ENCODE measurements around the gene FAM174B.
"Not testable (repeated sequence)": the region's sequence is repeated elsewhere in the genome, so short reads cannot be mapped to it uniquely, and the experiment has no call there.

FAM174B gene

DNA sequence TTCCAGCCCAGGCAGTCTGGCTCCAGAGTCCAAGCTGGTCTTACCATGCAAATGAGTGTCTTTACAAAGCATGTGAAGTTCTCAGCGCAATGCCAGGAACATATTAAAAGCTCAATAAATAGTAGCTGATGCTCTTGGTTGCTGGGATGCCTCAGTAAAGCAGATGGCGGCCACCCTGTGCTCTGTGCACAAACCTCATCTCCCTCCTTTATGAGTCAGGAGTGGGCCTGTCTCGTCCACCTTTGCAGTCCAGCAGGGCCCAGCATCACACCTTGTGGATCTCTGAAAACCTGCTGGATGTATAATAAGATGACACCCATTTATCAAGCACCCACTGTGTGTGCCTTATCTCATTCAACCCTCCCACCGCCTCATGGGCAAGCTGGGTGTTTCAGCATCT lies 42.7 kb downstream of the FAM174B start:
- TF ChIP-seq, protein P1, sequence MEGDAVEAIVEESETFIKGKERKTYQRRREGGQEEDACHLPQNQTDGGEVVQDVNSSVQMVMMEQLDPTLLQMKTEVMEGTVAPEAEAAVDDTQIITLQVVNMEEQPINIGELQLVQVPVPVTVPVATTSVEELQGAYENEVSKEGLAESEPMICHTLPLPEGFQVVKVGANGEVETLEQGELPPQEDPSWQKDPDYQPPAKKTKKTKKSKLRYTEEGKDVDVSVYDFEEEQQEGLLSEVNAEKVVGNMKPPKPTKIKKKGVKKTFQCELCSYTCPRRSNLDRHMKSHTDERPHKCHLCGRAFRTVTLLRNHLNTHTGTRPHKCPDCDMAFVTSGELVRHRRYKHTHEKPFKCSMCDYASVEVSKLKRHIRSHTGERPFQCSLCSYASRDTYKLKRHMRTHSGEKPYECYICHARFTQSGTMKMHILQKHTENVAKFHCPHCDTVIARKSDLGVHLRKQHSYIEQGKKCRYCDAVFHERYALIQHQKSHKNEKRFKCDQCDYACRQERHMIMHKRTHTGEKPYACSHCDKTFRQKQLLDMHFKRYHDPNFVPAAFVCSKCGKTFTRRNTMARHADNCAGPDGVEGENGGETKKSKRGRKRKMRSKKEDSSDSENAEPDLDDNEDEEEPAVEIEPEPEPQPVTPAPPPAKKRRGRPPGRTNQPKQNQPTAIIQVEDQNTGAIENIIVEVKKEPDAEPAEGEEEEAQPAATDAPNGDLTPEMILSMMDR (IDR thresholded peaks at IDR 0.05; ENCODE audit: borderline replicate concordance, control extremely low read depth, extremely low read depth, insufficient read depth, missing control alignments): no peak
- DNase-seq (ENCODE audit: low spot score): no peak
- in situ Hi-C loops (cut with MboI; ENCODE audit: low sequenced_read_pairs, unreplicated experiment): loop anchor here (10.0 kb wide), 1 partner anchor 102 kb away; no protein-coding TSS in a partner anchor

DNA sequence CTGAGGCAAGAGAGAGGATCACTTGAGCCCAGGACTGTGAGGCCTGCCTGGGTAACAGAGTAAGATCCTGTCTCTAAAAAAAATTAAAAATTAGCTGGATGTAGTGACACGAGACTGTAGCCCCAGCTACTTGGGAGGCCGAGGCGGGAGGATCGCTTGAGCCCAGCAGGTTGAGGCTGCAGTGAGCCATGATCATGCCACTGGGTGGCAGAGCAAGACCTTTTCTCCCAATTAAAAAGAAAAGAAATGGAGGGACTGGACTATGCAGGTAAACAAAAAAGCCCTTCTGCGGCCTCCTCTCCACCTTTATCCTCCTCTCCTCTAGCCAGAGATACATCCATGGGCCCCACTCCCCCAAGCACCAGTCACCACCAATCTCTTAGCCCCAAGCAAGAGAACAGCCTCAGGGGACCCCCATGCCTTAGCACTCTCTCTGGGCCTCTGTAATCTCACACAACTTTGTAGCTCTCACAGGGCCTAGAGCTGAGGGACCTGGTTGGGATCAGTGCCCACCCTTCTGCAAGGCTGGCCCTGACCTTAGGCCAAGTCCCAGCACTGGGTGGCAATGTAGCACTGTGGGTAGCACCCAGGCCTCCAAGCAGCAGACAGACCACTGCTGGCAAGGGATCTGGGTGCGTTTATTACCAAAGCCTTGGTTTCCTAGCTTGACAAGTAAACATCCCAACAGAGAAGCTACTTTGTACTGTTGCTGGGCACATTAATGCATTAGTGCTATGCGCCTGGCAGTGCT lies 43.4 kb downstream of the FAM174B start:
- TF ChIP-seq, protein P1 (IDR thresholded peaks at IDR 0.05; ENCODE audit: borderline replicate concordance, control extremely low read depth, extremely low read depth, insufficient read depth, missing control alignments): peak; percentile 28
- no peak for DNase-seq (ENCODE audit: low spot score)
- in situ Hi-C loops (cut with MboI; ENCODE audit: low sequenced_read_pairs, unreplicated experiment): loop anchor here (10.0 kb wide), 1 partner anchor 103 kb away; no protein-coding TSS in a partner anchor

DNA sequence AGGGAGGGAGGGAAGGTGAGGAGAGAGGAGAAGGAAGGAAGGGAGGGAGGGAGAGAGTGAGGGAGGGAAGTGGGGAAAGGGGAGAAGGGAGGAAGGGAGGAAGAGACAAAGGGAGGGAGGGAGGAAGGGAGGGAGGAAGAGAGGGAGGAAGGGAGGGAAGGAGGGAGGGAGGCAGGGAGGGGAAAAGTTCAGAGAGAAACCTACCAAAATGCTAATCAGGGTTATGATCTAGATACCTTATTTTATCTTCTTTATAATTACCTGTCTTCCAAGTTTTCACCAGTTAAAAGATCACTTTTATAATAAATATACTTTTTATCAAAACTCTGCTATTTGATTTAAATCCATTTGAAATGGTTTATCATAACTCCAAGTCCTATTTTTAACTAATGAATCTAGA lies 44.4 kb downstream of the FAM174B start:
- in situ Hi-C loops (cut with MboI; ENCODE audit: low sequenced_read_pairs, unreplicated experiment): loop anchor here (10.0 kb wide), 1 partner anchor 104 kb away; no protein-coding TSS in a partner anchor
- TF ChIP-seq, protein P1 (IDR thresholded peaks at IDR 0.05; ENCODE audit: borderline replicate concordance, control extremely low read depth, extremely low read depth, insufficient read depth, missing control alignments): no peak
- no peak for DNase-seq (ENCODE audit: low spot score)

DNA sequence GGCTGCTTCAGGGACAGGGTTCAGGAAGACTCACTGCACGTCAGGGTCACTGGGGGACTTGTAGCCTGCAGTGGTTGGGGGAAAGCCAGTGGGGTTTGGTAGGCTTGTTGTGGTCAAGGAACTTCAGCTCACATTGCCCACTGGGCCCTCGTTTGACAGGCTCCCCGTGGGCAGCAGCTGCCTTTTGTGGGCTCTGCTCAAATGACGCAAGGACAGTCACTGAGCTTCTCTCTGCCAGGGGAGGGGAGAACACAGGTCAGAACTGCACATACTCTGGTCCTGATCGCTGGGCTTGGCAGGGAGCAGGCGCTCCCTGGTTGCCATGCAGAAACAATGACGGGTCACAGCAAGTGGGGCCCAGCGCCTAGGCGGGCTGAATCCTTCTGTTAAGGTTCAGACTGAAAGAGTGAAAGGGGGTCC lies 45.5 kb downstream of the FAM174B start:
- no peak for DNase-seq (ENCODE audit: low spot score)
- in situ Hi-C loops (cut with MboI; ENCODE audit: low sequenced_read_pairs, unreplicated experiment): loop anchor here (10.0 kb wide), 1 partner anchor 105 kb away; no protein-coding TSS in a partner anchor
- TF ChIP-seq, protein P1 (IDR thresholded peaks at IDR 0.05; ENCODE audit: borderline replicate concordance, control extremely low read depth, extremely low read depth, insufficient read depth, missing control alignments): no peak

DNA sequence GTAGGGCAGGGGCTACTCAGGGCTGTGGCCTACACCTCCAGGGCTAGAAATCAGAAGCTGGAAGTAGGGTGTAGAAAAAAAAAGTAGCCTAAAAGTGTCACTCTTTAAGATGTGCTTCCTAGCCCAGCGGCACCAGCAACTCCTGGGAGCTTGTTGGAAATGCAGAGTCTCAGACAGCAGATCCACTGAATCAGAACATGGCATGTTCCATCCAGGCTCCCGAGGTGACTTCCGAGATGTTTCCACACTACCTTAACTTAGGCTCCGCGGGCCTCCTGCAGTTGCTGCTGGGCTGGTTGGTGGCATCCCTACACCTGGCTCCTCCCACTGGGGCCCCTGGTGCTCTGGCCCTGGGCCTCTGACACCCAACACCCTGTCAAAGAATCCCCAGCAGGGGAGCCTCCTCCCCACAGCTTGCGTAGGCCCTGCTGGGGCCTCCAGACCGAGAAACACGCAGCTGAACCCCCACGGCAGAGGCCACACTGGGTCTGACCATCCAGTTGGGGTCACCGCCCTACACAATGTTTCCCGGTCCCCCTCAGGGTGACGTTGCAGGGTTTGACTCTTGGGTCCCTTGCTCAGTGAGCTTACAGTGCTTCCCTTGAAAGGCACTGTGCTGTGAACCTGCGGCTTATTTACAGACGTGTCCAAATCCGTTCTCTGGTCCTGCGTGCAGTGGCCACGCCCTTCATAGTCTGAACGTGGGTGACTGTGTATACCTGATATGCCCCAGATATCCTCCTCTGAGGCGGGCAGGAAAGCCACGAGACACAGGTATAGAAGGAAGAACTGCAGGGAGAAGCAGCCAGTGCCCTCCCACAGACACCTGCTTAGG lies 46.5 kb downstream of the FAM174B start:
- TF ChIP-seq, protein P1 (IDR thresholded peaks at IDR 0.05; ENCODE audit: borderline replicate concordance, control extremely low read depth, extremely low read depth, insufficient read depth, missing control alignments): no peak
- in situ Hi-C loops (cut with MboI; ENCODE audit: low sequenced_read_pairs, unreplicated experiment): no loop called here
- no peak for DNase-seq (ENCODE audit: low spot score)

DNA sequence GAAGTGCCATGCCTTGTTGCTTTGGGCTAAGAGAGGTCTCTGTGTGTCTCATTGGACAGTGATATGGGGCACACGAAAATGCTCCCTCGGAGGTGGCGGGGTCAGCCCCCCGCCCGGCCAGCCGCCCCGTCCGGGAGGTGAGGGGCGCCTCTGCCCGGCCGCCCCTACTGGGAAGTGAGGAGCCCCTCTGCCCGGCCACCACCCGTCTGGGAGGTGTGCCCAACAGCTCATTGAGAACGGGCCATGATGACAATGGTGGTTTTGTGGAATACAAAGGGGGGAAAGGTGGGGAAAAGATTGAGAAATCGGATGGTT lies 48.8 kb downstream of the FAM174B start:
- DNase-seq (ENCODE audit: low spot score); in situ Hi-C loops (cut with MboI; ENCODE audit: low sequenced_read_pairs, unreplicated experiment): not testable (repeated sequence)

All from GM13976 (cell line).